ENCODE data around the gene SMIM7. TPM values are rescaled to one million over a fixed set of nuclear protein-coding genes. Genes with fewer than 3 reads are reported as not detected.

Gene SMIM7
- total RNA-seq, 1 experiment from 2014 or later, result 69.3 TPM

DNA sequence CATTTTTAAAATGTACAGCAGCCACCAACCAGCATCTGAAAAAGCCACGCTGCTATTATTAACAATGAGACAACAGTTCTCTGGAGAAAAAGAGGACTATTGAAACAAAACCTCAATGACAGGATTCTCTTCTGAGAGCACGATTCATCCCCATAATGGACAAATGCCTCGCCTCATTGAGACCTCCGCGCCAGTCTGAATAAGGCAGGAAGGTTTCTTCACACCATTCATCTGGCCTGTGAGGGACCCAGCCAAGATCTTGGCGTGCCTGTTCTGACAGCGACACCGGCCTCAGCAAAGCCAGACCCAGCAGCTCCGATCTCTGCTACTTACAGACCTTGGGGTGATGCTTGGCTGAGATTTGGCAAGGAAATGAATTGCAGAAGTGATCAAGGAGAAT, 14.8 kb downstream of the SMIM7 start:
- Mint-ChIP-seq H3K9me3 (ENCODE audit: unreplicated experiment) (no peaks in the 10 kb centered on the region), H3K4me3 (ENCODE audit: unreplicated experiment) (no peak overlapping the region), H3K27ac (ENCODE audit: low read depth, unreplicated experiment) (no peak overlapping the region), H3K27me3 (ENCODE audit: insufficient read depth, unreplicated experiment) (no peaks in the 10 kb centered on the region), H3K4me1 (ENCODE audit: insufficient read depth, unreplicated experiment) (no peaks in the 10 kb centered on the region), H3K36me3 (ENCODE audit: insufficient read depth, unreplicated experiment) (peaks cover 98% of the 10 kb centered on the region)
- TF ChIP-seq, protein P1, sequence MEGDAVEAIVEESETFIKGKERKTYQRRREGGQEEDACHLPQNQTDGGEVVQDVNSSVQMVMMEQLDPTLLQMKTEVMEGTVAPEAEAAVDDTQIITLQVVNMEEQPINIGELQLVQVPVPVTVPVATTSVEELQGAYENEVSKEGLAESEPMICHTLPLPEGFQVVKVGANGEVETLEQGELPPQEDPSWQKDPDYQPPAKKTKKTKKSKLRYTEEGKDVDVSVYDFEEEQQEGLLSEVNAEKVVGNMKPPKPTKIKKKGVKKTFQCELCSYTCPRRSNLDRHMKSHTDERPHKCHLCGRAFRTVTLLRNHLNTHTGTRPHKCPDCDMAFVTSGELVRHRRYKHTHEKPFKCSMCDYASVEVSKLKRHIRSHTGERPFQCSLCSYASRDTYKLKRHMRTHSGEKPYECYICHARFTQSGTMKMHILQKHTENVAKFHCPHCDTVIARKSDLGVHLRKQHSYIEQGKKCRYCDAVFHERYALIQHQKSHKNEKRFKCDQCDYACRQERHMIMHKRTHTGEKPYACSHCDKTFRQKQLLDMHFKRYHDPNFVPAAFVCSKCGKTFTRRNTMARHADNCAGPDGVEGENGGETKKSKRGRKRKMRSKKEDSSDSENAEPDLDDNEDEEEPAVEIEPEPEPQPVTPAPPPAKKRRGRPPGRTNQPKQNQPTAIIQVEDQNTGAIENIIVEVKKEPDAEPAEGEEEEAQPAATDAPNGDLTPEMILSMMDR (IDR thresholded peaks at IDR 0.05; ENCODE audit: unreplicated experiment), result no peak
- no peak for DNase-seq (ENCODE audit: unreplicated experiment)
- intact Hi-C loops (cut with micrococcal nuclease), result no loop called here
- ChIA-PET POLR2A (no interaction called here), CTCF (interaction anchor here (0.6 kb wide), 1 partner anchor 237 kb away, joined by 3 read pairs; no protein-coding TSS in a partner anchor)
- no TSS peak for BruUV-seq (replicated peaks)

DNA sequence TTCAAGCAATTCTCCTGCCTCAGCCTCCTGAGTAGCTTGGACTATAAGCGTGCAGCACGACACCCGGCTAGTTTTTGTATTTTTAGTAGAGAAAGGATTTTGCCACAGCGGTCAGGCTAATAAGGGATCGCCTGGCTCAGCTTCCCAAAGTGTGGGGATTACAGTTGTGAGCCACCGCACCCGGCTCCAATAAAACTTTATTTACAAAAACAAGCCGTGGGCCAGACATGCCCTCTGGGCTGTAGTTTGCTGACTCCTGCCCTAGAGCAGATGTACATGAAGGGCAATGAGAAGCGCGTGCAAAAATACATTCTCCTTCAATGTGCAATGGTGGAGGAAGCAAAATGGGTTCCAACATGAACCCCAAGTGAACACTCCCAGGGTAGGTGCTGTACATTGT, 18.2 kb downstream of the SMIM7 start:
- BruUV-seq (replicated peaks), result no TSS peak
- Mint-ChIP-seq H3K27me3 (ENCODE audit: insufficient read depth, unreplicated experiment) (no peaks in the 10 kb centered on the region), H3K36me3 (ENCODE audit: insufficient read depth, unreplicated experiment) (peaks cover 89% of the 10 kb centered on the region)

DNA sequence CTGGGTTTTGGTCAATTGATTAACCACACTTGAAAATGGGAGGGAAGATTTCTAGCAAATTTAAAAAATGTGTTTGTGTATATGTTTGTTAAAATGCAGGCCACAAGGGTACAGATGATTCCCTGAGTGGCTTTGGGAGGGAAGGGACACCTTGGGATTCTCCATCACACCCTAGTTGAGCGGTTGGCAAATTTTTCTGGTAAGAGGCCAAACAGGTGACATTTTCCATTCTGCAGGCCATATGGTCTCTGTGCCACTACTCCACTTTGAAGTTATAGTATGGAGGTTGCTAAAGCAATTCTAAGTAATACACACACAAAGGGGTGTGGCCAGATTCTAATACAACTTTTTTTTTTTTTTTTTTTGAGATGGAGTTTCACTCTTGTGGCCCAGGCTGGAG, 19.0 kb downstream of the SMIM7 start:
- Mint-ChIP-seq H3K4me1 (ENCODE audit: insufficient read depth, unreplicated experiment) (no peaks in the 10 kb centered on the region), H3K4me3 (ENCODE audit: unreplicated experiment) (no peak overlapping the region), H3K9me3 (ENCODE audit: unreplicated experiment) (no peaks in the 10 kb centered on the region), H3K27me3 (ENCODE audit: insufficient read depth, unreplicated experiment) (no peaks in the 10 kb centered on the region), H3K36me3 (ENCODE audit: insufficient read depth, unreplicated experiment) (peaks cover 81% of the 10 kb centered on the region), H3K27ac (ENCODE audit: low read depth, unreplicated experiment) (no peak overlapping the region)
- ChIA-PET CTCF (no interaction called here), POLR2A (interaction anchor here (0.6 to 1.8 kb wide), 4 partner anchors 12 to 93 kb away, joined by 3 to 4 read pairs (median 3); partner anchors contain the start of genes SMIM7 and TMEM38A)
- TF ChIP-seq, protein P1 (IDR thresholded peaks at IDR 0.05; ENCODE audit: unreplicated experiment), result no peak
- intact Hi-C loops (cut with micrococcal nuclease), result no loop called here
- no peak for DNase-seq (ENCODE audit: unreplicated experiment)
- no TSS peak for BruUV-seq (replicated peaks)

More for the DNA sequence above, 18.2 kb downstream of the SMIM7 start:
- no peak overlapping the region for H3K27ac Mint-ChIP-seq (ENCODE audit: low read depth, unreplicated experiment)
- H3K9me3 Mint-ChIP-seq (ENCODE audit: unreplicated experiment), result no peaks in the 10 kb centered on the region
- no peaks in the 10 kb centered on the region for H3K4me1 Mint-ChIP-seq (ENCODE audit: insufficient read depth, unreplicated experiment)
- TF ChIP-seq, protein P1 (IDR thresholded peaks at IDR 0.05; ENCODE audit: unreplicated experiment), result no peak
- ChIA-PET CTCF (interaction anchor here (0.6 kb wide), 1 partner anchor 43 kb away, joined by 3 read pairs; no protein-coding TSS in a partner anchor), POLR2A (interaction anchor here (1.8 kb wide), 1 partner anchor 19 kb away, joined by 4 read pairs; the partner anchor contains the start of genes SMIM7 and TMEM38A)
- intact Hi-C loops (cut with micrococcal nuclease), result no loop called here
- no peak for DNase-seq (ENCODE audit: unreplicated experiment)
- no peak overlapping the region for H3K4me3 Mint-ChIP-seq (ENCODE audit: unreplicated experiment)

DNA sequence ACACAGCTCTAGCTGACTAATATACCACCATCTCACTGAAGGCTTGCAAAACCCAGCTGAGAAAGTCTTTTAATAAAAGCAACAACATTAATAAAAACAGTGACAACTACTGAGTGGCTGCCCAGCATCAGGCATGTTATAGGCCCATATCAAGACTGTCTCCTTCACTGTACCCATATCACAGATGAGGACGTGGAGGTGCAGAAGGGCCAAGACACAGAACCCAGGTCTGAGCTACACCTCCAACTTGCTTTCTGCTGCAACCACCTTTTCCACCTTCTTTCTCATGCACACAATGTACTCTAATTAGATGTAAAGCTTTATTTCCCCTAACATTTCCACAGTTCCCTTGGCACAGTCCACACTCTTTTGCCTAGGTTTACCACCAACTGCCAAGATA, 21.3 kb downstream of the SMIM7 start:
- POLR2A ChIA-PET, result interaction anchor here (1.2 to 3.6 kb wide), 2 partner anchors 11 to 66 kb away, joined by 3 to 19 read pairs; partner anchors contain the start of genes MED26 and SLC35E1
- TF ChIP-seq, protein P1 (IDR thresholded peaks at IDR 0.05; ENCODE audit: unreplicated experiment), result no peak
- intact Hi-C loops (cut with micrococcal nuclease), result no loop called here
- H3K27me3 Mint-ChIP-seq (ENCODE audit: insufficient read depth, unreplicated experiment), result no peaks in the 10 kb centered on the region
- DNase-seq (ENCODE audit: unreplicated experiment), result no peak
- no peaks in the 10 kb centered on the region for H3K4me1 Mint-ChIP-seq (ENCODE audit: insufficient read depth, unreplicated experiment)
- CTCF ChIA-PET, result interaction anchor here (1.5 kb wide), 1 partner anchor 9 kb away, joined by 4 read pairs; no protein-coding TSS in a partner anchor
- H3K4me3 Mint-ChIP-seq (ENCODE audit: unreplicated experiment), result no peak overlapping the region
- peak overlapping the region; percentile 42 for H3K27ac Mint-ChIP-seq (ENCODE audit: low read depth, unreplicated experiment)
- peaks cover 72% of the 10 kb centered on the region for H3K36me3 Mint-ChIP-seq (ENCODE audit: insufficient read depth, unreplicated experiment)
- no TSS peak for BruUV-seq (replicated peaks)
- H3K9me3 Mint-ChIP-seq (ENCODE audit: unreplicated experiment), result no peaks in the 10 kb centered on the region
